Type B pancreatic cell (in vitro differentiated cells): ENCODE results near the gene IMMT. TPM values are rescaled to one million over a fixed set of nuclear protein-coding genes. Genes with fewer than 3 reads are reported as not detected.

ENCODE experiments used
- DNase-seq: peaks from one replicate; pipeline ENCODE4 v3.0.0; 2021; ENCODE audit warnings: mixed read lengths; ENCODE audit not compliant: unreplicated experiment; ENCODE audit errors: extremely low spot score
- H3K27ac Mint-ChIP-seq: 2 replicates; pipeline ENCODE4 v1.8.0; 2021; ENCODE audit warnings: mild to moderate bottlenecking, mixed read lengths
- H3K27me3 Mint-ChIP-seq: 2 replicates; pipeline ENCODE4 v1.8.0; 2021; ENCODE audit warnings: mixed read lengths
- H3K36me3 Mint-ChIP-seq: 2 replicates; pipeline ENCODE4 v1.8.0; 2021; ENCODE audit warnings: mixed read lengths
- H3K4me1 Mint-ChIP-seq: one replicate; pipeline ENCODE4 v1.8.0; 2021; ENCODE audit warnings: mixed read lengths; ENCODE audit not compliant: unreplicated experiment
- H3K4me3 Mint-ChIP-seq: 2 replicates; pipeline ENCODE4 v1.8.0; 2021; ENCODE audit warnings: mild to moderate bottlenecking, mixed read lengths
- H3K9me3 Mint-ChIP-seq: 2 replicates; pipeline ENCODE4 v1.8.0; 2021; ENCODE audit warnings: mixed read lengths
- total RNA-seq: library from RNA; stranded (reverse); gene quantifications from 2 replicates; pipeline ENCODE4 v1.2.1, GENCODE V29; 2021; ENCODE audit warnings: low replicate concordance
- TF ChIP-seq, protein P1 (sequence below): fragments of 200-600 bp; sonication (generic); conservative IDR thresholded peaks from 2 replicates; pipeline ENCODE4 v1.5.0; 2021; ENCODE audit warnings: antibody characterized with exemption, mild to moderate bottlenecking

Gene IMMT
- total RNA-seq, 1 donor from 2014 or later = 108 TPM

DNA sequence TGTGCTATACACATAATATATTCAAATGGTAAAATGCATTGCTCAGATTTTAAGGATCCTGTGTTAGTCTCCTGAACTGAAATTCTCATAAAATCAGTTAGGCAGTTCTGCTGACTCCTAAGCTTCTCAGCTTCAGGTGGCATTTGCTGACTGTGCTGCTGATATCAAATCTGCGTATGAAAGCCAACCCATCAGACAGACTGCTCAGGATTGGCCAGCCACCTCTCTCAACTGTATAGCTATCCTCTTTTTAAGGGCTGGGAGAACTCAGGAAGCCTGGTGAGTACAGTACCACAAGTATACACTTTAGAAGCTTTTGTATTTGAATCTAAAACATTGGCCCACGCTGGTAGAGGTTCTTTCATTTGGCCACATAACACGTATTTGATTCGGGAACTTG is 60.6 kb downstream of the IMMT start:
- H3K27me3 Mint-ChIP-seq = no peaks in the 10 kb centered on the region
- peaks cover 35% of the 10 kb centered on the region for H3K36me3 Mint-ChIP-seq
- no peak overlapping the region for H3K4me3 Mint-ChIP-seq
- no peak for DNase-seq
- no peaks in the 10 kb centered on the region for H3K9me3 Mint-ChIP-seq
- TF ChIP-seq, protein P1, sequence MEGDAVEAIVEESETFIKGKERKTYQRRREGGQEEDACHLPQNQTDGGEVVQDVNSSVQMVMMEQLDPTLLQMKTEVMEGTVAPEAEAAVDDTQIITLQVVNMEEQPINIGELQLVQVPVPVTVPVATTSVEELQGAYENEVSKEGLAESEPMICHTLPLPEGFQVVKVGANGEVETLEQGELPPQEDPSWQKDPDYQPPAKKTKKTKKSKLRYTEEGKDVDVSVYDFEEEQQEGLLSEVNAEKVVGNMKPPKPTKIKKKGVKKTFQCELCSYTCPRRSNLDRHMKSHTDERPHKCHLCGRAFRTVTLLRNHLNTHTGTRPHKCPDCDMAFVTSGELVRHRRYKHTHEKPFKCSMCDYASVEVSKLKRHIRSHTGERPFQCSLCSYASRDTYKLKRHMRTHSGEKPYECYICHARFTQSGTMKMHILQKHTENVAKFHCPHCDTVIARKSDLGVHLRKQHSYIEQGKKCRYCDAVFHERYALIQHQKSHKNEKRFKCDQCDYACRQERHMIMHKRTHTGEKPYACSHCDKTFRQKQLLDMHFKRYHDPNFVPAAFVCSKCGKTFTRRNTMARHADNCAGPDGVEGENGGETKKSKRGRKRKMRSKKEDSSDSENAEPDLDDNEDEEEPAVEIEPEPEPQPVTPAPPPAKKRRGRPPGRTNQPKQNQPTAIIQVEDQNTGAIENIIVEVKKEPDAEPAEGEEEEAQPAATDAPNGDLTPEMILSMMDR = no peak
- no peak overlapping the region for H3K27ac Mint-ChIP-seq
- H3K4me1 Mint-ChIP-seq = no peaks in the 10 kb centered on the region

DNA sequence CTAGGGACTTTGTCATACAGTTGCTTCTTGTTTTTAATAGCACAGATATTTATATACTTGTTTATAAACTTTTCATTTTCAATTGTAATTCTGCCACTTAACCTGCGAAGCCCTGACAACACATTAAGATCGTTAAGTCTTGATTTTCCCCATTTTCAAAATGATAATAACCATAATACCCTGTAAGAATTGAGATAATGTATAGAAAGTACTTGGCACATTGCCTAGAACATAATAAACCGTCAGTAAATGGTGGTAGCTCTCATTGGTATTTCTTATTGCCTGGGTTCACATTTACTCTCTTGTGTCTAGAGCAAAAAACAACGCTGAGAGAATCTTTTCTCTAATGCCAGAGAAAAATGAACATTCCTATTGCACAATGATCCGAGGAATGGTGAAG is 70.6 kb downstream of the IMMT start:
- no peaks in the 10 kb centered on the region for H3K27me3 Mint-ChIP-seq
- TF ChIP-seq, protein P1 = no peak
- no peaks in the 10 kb centered on the region for H3K4me1 Mint-ChIP-seq
- H3K9me3 Mint-ChIP-seq = no peaks in the 10 kb centered on the region
- peaks cover 26% of the 10 kb centered on the region for H3K36me3 Mint-ChIP-seq
- H3K27ac Mint-ChIP-seq = no peak overlapping the region
- no peak overlapping the region for H3K4me3 Mint-ChIP-seq
- DNase-seq = no peak

DNA sequence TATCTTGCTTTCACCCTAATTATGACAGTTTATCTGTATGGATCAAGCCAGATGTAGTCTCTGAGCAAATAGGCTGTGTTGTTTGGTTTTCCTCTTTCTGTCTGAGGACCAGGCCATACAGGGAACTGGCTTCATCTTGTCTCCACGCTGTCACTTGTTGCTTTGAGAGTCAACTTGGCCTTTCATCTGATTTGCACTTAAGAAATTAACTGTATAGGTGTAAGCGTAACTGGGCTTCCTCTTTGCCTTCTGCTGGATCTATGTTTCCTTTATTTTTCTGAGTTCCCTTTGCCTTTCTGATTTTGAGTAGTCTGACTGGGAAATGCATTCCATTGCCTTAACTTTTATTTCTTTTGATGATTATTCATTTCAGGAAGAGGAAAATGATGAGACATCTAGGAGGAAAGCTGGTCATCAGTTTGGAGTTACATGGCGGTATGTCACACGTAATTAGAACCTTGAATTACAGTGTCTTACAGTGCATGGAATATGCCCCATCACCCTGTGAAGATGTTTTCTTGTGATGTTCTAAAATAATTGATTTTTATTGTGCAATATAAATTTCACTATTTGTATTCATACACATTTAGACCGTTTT is 71.8 kb downstream of the IMMT start:
- Mint-ChIP-seq H3K27ac (no peak overlapping the region), H3K27me3 (no peaks in the 10 kb centered on the region), H3K4me3 (no peak overlapping the region), H3K36me3 (peaks cover 24% of the 10 kb centered on the region), H3K9me3 (no peaks in the 10 kb centered on the region), H3K4me1 (no peaks in the 10 kb centered on the region)
- TF ChIP-seq, protein P1 = no peak
- no peak for DNase-seq

DNA sequence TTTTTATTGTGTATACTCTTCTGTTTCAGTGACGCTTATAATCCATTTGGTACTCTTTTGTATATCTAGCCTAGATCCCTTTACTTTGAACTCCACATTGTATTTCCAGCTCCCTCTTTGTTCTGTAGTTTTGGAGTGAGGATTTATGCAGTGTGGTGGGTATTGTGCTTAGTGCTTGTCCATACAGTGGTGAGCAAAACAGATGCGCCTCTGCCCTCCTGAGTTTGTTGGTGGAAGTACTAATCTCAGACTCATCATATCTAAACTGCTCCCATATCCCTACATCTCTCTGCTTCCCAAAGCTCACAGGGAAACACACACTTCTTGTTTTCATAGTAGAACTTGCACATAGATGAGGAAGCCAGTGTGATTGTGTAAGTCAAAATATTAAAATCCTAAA is 77.1 kb downstream of the IMMT start:
- Mint-ChIP-seq H3K4me3 (no peak overlapping the region), H3K9me3 (no peaks in the 10 kb centered on the region)

DNA sequence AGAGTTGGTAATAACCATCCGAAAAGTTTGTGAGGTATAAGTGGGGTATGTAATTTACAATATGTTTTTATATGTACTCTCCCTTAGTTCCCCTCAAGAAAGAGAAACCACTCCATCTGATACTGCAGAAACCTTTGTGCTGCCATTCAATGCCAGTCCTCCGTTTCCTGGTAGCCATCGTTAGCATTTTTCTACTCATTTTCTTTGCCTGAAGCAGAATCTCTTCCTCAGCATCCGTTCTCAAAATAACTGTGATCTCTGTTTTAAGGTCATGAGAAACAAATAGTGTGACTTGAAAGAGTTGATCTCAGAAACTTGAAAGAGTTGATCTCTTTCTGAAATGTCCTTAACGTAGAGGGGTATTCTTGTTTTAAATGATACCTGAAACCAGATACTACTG is 88.2 kb downstream of the IMMT start:
- DNase-seq = no peak
- TF ChIP-seq, protein P1 = no peak
- H3K4me1 Mint-ChIP-seq = peaks cover 26% of the 10 kb centered on the region
- peaks cover 31% of the 10 kb centered on the region for H3K36me3 Mint-ChIP-seq
- peak overlapping the region; percentile 98 for H3K27ac Mint-ChIP-seq
- no peaks in the 10 kb centered on the region for H3K27me3 Mint-ChIP-seq
- peak overlapping the region; percentile 98 for H3K4me3 Mint-ChIP-seq
- no peaks in the 10 kb centered on the region for H3K9me3 Mint-ChIP-seq

More for the DNA sequence above, 77.1 kb downstream of the IMMT start:
- no peaks in the 10 kb centered on the region for H3K27me3 Mint-ChIP-seq
- TF ChIP-seq, protein P1 = no peak
- H3K27ac Mint-ChIP-seq = no peak overlapping the region
- H3K36me3 Mint-ChIP-seq = peaks cover 34% of the 10 kb centered on the region
- no peaks in the 10 kb centered on the region for H3K4me1 Mint-ChIP-seq
- no peak for DNase-seq
